ENCODE results near the gene KANSL1. TPM values are rescaled to one million over a fixed set of nuclear protein-coding genes. Genes with fewer than 3 reads are reported as not detected.

KANSL1 gene
- total and polyA plus RNA-seq, 9 of the 15 experiments (the other 6 are each of a cell fraction or from before 2014, with no cell fraction given): 3.6 to 55.4 (median 31.8) TPM

- TF ChIP-seq, protein P1, sequence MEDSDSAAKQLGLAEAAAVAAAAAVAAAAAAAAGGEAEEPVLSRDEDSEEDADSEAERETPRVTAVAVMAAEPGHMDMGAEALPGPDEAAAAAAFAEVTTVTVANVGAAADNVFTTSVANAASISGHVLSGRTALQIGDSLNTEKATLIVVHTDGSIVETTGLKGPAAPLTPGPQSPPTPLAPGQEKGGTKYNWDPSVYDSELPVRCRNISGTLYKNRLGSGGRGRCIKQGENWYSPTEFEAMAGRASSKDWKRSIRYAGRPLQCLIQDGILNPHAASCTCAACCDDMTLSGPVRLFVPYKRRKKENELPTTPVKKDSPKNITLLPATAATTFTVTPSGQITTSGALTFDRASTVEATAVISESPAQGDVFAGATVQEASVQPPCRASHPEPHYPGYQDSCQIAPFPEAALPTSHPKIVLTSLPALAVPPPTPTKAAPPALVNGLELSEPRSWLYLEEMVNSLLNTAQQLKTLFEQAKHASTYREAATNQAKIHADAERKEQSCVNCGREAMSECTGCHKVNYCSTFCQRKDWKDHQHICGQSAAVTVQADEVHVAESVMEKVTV (CRISPR knock-in tag; IDR thresholded peaks at IDR 0.05): no peak
- TF ChIP-seq GMEB1 (CRISPR knock-in tag; IDR thresholded peaks at IDR 0.05) (no peak), ZNF695 (CRISPR knock-in tag; IDR thresholded peaks at IDR 0.05) (no peak), MTA1 (IDR thresholded peaks at IDR 0.05; ENCODE audit: borderline replicate concordance) (no peak), MIER1 (IDR thresholded peaks at IDR 0.05; ENCODE audit: low read depth) (no peak), ATF4 (CRISPR knock-in tag; IDR thresholded peaks at IDR 0.05) (peak; percentile 79), E2F1 (CRISPR knock-in tag; IDR thresholded peaks at IDR 0.05) (no peak), ATF7 (IDR thresholded peaks at IDR 0.05) (peak; percentile 35; the same call in 1 of the 2 replicates), ELF4 (CRISPR knock-in tag; IDR thresholded peaks at IDR 0.05) (no peak), ELF1 (tag; IDR thresholded peaks at IDR 0.05) (no peak), MEF2D (tag; conservative IDR thresholded peaks at IDR 0.05; ENCODE audit: low read depth) (no peak), NEUROD1 (IDR thresholded peaks at IDR 0.05; ENCODE audit: borderline replicate concordance, low read depth, low read length, partially characterized antibody) (no peak), CGGBP1 (CRISPR knock-in tag; IDR thresholded peaks at IDR 0.05) (no peak), MCM3 (IDR thresholded peaks at IDR 0.05) (no peak), ZNF398 (CRISPR knock-in tag; IDR thresholded peaks at IDR 0.05) (no peak)
- TF ChIP-seq, protein P2, sequence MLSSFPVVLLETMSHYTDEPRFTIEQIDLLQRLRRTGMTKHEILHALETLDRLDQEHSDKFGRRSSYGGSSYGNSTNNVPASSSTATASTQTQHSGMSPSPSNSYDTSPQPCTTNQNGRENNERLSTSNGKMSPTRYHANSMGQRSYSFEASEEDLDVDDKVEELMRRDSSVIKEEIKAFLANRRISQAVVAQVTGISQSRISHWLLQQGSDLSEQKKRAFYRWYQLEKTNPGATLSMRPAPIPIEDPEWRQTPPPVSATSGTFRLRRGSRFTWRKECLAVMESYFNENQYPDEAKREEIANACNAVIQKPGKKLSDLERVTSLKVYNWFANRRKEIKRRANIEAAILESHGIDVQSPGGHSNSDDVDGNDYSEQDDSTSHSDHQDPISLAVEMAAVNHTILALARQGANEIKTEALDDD (IDR thresholded peaks at IDR 0.05): 0 out of 2 replicates have a peak, but pooled peaks have one; percentile 35
- TF ChIP-seq, protein P3, sequence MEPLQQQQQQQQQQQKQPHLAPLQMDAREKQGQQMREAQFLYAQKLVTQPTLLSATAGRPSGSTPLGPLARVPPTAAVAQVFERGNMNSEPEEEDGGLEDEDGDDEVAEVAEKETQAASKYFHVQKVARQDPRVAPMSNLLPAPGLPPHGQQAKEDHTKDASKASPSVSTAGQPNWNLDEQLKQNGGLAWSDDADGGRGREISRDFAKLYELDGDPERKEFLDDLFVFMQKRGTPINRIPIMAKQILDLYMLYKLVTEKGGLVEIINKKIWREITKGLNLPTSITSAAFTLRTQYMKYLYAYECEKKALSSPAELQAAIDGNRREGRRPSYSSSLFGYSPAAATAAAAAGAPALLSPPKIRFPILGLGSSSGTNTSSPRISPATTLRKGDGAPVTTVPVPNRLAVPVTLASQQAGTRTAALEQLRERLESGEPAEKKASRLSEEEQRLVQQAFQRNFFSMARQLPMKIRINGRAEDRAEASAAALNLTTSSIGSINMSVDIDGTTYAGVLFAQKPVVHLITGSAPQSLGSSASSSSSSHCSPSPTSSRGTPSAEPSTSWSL (CRISPR knock-in tag; IDR thresholded peaks at IDR 0.05; ENCODE audit: borderline replicate concordance): no peak
Measured at GRCh38 chr17:46178550-46179214, 14.5 kb downstream of the KANSL1 start (continued).

Measured in K562 (cell line).